HG03575 (cell line): ENCODE data around the gene SF1.

Experiments used
- ATAC-seq: cut with Tn5 transposase; IDR thresholded peaks from one replicate; pipeline ENCODE4 v1.9.1; 2021; ENCODE audit not compliant: unreplicated experiment, insufficient number of reproducible peaks, low FRiP score; ENCODE audit errors: extremely low read depth

SF1 gene

DNA sequence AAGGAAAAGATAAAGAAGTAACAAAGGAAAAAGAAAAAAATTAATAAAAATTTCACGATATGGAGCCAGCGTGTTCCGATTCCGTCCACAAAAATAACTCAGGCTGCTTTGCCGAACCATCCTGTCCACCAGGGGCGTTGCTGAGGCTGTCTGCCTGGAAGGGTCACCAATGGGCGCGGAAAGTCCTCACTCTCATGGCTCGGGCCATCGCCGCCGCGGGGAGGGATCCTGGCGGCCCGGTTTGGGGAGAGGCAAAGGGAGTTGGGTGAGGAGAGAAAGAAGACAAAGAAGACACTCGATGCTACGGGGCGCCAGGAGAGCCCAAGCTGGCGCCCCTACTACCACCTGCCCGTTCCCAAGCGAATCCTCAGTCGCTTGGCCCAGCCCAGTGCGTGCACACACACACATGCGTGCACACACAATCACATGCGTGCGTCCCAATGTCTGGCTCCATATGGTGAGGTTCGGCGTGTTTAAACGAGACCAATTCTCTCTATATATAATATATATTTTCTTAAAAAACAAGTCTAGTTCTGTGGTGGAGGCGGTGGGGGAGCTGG is 13.0 kb downstream of the SF1 start:
- ATAC-seq = no peak

GRCh38 chr11:64764753-64765152 is 13.6 kb downstream of the SF1 start:
- ATAC-seq = no peak

- ATAC-seq = no peak
These were observed 14.2 kb downstream of the SF1 start for GRCh38 chr11:64764040-64764611.

DNA sequence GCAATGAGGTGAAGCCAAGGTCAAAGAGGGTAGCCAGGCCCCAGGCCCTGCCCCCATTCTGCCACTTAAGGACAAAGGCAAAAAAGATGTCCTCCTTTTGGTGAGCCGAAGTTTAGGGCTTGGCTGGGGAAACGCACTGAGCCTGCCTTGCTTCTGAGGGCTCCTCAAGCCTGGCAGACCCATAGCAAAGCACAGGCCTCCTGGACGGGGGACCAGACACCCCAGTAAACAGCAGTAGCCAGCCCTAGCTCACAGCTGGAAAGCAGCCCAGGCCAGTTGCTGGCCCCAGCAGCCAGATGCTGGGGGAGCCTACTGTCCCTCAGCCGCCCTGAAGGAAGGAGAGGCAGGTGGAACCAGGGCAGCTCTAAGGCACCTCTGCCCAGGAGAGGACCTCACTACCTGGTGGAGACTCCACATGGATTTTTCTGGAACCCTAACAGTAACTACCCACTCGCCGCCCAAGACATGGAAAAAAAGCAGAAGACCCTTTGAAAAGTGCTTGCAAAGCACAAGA is 14.8 kb downstream of the SF1 start:
- no peak for ATAC-seq

DNA sequence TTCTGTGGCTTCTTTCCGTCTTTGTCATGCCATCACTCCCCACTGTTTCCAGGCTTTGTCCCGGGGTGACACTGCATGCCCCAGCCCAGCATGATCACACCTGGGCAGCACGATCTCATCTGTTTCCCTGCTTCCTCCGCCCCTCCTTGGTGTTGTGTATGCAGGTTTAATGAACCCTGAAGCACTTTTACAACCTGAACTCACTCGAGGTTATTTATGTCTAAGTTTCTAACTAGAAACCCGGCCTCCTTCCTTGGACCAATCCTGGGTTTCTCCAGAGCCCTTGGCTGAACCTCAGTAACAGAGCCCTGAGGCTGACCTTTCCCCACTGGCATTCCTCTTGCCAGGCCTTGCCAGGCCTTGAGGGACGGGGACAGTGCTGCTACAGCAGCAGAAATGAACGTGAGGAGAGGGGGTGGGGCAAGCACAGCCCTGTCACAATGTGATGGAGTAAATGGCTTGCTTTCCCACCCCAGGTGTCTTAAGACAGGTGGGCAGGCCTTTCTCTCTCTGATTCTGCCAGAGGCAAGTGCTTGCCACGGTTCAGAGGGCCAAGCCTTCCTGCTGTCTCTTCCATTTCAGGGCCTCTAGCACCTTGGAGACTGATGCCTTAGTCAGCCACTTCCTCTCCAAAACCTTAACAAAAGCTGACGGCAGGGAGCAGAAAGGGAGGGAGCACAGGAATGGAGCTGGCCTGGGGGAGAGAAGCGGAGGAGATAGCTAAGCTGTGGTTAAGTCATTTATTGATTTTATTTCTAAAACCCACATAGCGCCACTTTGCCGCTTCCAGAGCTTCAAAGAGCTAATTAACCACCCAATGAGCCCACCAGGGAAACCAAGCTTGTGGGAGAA is 15.4 kb downstream of the SF1 start:
- ATAC-seq = no peak

GRCh38 chr11:64762277-64762673 is 16.1 kb downstream of the SF1 start:
- ATAC-seq = no peak

DNA sequence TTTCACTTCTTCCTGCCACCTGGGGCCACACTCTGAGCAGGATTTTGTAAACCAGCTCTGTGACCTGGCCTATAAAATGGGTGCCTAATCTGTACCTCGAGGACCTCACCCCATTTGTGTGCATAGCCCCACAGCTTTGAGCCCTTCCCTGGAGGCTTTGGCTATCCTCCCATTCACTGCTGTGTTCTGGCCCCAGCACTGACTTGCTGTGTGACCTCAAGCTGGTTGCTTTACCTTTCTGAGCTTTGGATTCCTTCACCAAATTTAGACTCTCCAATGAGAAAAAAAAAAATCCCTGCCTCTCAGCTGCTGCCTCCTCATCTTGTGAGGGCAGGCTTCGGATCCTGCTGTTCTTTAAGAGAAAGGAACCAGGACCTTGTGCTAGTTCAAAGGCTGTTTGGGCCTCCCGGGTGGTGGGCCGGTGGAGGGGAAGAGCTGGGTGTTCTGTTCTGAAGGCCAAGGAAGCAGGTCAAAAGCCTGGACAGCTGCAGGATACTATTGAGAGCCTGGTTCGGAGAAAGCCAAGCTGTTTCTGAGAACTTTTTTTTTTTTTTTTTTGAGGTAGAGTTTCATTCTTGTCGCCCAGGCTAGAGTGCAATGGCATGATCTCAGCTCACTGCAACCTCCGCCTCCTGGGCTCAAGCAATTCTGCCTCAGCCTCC is 17.5 kb downstream of the SF1 start:
- ATAC-seq = no peak

GRCh38 chr11:64759722-64760719 is 18.3 kb downstream of the SF1 start, which contains the start of gene PYGM:
Gene PYGM (minus strand): TSS chr11:64759974. CDS start chr11:64759898, 76 bp downstream.
- ATAC-seq = no peak

- ATAC-seq = no peak
These were observed 19.1 kb downstream of the SF1 start for GRCh38 chr11:64759131-64759721.

- ATAC-seq = no peak
These were observed 19.8 kb downstream of the SF1 start for GRCh38 chr11:64758330-64759079.

GRCh38 chr11:64757549-64758329 is 20.6 kb downstream of the SF1 start:
- ATAC-seq = no peak

DNA sequence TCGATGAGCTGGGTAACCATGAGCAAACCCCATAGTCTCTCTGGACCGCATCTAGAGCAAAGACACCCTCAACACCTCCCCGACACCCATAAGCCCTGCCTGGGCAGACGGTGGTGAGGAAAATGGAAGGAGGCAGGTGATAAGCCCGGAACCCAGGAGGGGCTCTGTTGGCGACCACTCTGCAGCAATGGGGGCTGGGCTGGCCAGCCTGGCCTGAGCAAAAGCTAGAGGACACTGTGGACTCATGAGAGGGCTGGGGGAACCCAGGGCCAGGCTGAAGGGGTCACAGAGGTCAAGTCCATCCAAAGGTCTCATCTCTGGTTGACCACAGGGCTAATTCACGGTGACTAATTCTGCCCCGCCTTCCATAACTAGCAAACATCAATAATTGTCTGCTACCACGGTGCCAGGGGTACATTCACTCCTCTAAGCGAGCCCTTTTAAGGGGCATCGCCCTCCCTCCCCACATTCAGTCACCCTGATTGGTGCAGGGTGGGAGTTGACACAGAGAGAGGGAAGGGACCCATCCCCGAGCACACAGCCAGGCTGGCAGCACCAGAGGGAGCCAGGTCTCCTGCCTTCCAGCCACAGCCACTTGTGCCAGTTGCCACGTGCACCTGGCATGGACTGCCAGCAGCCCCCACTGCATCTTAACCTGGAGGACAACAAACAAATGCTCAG is 22.5 kb downstream of the SF1 start:
- no peak for ATAC-seq

DNA sequence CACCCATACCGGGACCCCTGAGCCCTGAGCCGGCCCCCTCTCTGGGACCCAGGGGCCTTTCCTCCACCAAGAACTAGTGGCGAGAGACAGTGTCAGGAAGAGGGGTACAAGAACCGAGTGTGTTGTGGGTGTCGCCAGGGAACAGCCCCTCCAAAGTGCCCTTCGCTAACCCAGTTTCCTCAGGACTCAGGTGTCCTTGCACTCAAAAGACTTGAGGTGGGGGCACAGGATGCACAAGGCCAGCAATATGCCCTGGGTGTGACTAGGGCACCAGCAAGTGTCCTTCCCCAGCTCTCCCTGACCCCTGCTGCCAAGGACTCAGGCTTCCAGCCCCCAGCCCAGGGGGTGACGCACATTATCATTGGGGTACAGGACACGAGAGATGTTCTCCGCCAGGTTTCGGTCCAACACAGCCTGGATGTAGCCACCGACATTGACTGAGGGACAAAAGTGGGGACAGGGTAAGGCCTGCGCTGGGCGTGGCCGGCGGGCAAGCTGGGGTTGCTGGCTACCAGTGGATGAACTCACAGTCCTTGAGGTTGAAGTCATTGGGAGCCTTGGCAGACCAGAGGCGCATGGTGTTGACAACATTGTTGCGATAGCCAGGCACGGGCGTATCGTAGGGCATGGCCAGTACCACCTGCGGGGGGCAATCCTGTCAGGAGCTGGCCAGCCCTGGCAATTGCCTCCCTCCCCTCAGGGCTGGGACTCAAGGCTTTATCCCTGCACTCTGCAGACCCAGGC is 23.3 kb downstream of the SF1 start:
- no peak for ATAC-seq

DNA sequence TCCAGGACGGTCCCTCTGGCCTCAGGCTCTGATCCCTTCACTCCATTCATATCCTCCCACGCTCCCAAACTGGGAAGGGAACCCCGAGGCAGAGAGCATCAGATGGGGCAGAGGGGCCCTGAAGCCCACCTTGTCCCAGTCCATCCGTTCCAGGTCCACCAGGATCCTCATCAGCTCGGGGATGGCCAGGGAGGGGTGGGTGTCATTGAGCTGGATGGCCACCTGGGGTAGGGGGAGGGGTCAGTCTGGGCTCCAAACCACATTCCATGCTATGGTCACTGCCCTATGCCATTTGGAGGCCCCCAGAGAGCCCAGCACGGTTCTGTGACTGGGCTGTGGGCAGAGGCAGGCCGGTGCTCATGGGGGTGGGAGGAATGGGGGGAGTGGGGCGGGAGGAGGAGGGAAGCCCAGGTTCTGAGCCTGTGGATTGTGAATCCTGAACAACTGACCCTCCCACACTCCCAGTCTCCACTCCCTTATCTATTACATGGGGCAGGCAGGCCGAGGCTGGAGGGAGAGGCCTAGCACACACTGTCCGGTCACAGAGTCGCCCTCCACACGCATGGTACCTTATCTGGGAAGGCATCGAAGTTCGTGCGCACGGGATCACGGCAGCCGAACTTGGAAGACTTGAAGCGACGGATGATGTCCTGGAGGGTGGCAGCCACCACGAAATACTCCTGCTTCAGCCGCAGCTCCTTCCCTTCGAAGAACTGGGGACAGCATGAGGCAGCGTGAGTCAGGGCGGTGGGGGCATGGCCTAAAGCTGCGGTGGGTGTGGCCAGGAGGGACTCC is 24.0 kb downstream of the SF1 start:
- no peak for ATAC-seq
